GM18505 (cell line): ENCODE measurements around the gene PSMB1.
"Not testable (repeated sequence)": the region's sequence is repeated elsewhere in the genome, so short reads cannot be mapped to it uniquely, and the experiment has no call there.

Source experiments
- ATAC-seq: cut with Tn5 transposase; IDR thresholded peaks from one replicate; pipeline ENCODE4 v1.9.1; 2021; ENCODE audit not compliant: unreplicated experiment
- POLR2A ChIP-seq: IDR thresholded peaks from 4 replicates; pipeline ENCODE4 v1.6.1; 2011; ENCODE audit warnings: borderline replicate concordance; ENCODE audit not compliant: insufficient read depth, insufficient read length; ENCODE audit errors: extremely low read depth

The PSMB1 gene

DNA sequence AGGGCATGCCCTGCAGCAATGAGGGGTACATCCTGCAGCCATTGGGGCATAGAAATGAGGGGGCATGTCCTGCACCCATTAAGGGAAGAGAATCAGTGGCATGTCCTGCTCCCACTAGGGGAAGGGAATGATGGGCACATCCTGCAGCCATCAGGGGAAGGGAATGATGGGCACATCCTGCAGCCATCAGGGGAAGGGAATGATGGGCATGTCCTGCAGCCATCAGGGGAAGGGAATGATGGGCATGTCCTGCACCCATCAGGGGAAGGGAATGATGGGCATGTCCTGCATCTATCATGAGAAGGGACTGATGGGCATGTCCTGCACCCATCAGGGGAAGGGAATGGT, 49.7 kb downstream of the PSMB1 start:
- TF ChIP-seq POLR2A = no peak
- no peak for ATAC-seq

GRCh38 chr6:170502733-170503413, 50.2 kb downstream of the PSMB1 start:
- not testable (repeated sequence) for ATAC-seq

DNA sequence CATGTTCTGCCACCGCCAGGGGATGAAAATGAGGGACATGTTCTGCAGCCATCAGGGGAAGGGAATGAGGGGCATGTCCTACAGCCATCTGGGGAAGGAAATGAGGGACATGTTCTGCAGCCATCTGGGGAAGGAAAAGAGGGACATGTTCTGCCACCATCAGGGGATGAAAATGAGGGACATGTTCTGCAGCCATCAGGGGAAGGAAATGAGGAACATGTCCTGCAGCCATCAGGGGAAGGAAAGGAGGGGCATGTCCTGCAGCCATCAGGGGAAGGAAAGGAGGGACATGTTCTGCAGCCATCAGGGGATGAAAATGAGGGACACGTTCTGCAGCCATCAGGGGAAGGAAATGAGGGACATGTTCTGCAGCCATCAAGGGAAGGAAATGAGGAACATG, 50.8 kb downstream of the PSMB1 start:
- not testable (repeated sequence) for ATAC-seq

- TF ChIP-seq POLR2A = no peak
- no peak for ATAC-seq
These were observed 52.0 kb downstream of the PSMB1 start for GRCh38 chr6:170500955-170501590.

DNA sequence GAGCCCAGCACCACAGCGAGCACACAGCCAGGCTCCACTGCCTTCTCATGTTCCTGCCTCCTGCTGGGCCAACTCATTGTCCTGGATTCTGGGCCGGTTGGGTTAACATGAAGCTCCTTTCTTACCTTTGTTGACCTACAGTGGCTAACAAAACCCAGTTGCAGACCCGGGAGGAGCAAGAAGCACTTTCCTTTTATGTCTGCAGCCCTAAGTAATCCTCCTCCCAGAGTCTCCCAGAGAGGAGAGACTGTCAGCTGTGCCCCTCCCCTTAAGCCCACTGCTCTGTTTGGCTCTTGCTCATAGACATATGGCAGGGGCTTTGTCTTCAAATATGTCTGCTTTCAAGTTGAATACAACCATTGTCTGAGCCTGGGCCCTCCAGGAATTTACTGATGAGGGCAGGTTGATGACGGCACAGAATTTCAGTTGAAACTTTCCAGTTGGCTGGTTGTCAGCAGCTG, 55.2 kb downstream of the PSMB1 start:
- ATAC-seq = no peak
- no peak for TF ChIP-seq POLR2A

DNA sequence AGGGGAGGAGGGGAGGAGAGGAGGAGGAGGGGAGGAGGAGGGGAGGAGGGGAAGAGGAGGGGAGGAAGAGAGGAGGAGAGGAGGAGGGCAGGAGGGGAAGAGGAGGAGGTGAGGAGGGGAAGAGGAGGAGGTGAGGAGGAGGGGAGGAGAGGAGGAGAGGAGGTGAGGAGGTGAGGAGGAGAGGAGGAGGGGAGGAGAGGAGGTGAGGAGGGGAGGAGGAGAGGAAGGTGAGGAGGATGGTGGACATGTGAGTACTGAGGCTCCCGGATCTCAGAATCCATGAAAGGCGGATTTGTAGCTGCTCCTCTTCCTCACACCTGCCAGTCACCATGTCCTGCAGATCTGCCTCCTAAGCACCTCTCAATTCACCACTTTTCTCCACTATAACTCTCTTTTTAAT, 59.8 kb downstream of the PSMB1 start:
- ATAC-seq = no peak
- no peak for TF ChIP-seq POLR2A

DNA sequence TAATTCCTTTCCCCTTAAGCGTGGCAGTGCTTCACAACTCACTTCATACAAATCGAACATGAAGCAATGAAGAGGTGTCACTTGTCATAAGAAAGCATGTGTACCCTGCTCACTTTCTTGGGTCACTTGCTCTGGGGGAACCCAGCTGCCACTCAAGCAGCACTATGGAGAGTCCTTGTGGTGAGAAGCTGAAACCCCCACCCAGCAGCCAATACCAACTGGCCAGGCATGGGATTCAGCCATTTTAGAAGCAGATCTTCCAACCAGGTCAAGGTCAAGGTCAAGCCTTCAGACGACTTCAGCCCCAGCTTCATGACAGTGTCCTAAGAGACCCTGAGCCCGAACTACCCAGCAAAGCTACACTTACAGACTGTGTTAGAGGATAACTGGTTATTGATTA, 62.8 kb downstream of the PSMB1 start:
- ATAC-seq = no peak
- TF ChIP-seq POLR2A = no peak

DNA sequence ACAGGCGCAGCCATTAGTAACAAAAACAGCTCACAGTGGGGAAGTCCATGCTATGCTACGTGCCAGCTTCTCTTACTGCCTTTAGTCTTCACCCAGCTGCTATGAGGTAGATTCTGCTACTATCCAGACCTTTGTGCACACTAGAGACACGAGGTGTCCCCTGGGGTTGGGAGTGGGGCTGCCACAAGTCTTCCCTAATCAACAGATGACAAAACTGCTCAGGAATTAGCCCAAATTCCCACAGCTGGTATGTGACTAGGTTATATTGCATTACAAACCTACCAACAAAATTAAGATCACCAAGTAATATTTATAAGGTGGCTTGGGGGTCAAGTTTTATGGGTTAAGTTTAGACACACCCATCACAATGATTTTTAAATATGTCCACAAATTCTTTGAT, 63.3 kb downstream of the PSMB1 start:
- no peak for ATAC-seq
- no peak for TF ChIP-seq POLR2A

DNA sequence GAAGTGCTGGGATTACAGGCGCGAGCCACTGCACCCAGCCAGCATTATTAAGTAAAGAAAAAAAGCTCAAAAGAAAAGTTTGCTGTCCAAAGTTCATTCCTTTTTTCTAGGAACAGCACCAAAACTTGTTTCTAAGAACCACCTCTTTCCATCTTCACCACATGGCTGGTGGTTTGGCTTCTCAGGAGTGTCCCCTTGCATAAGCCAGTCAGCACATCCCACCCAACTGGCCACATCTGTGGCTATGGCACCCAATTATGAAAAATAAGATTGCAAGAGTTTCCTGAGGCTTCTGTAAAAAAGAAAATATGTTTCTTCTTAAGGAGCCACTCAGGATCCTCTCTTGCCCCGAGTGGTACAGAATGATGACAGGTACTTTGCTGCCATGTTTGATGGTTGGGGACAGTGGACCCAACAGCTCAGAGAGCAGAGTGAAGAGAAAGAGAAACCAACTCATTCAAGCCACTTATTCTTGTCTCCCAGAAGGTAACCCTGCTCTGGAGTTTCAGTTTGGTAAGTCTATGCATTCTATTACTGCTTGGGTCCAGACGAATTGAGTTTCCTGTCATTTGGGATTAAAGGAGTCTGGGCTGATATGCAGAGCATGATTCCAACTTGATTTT, 65.3 kb downstream of the PSMB1 start:
- TF ChIP-seq POLR2A = no peak
- no peak for ATAC-seq

GRCh38 chr6:170485159-170485558, 67.9 kb downstream of the PSMB1 start:
- TF ChIP-seq POLR2A = no peak
- no peak for ATAC-seq
